GM23248 (cell line): Measurements from ENCODE around the gene RUNX1. TPM values are rescaled to one million over a fixed set of nuclear protein-coding genes. Genes with fewer than 3 reads are reported as not detected.

Experiments
- DNase-seq: peaks from one replicate; pipeline ENCODE4 v3.0.0-alpha.2; 2015
- H2AFZ ChIP-seq: fragments of 200-600 bp; sonication (generic); 2 replicates; pipeline ENCODE4 v1.6.1; 2016; ENCODE audit warnings: antibody characterized with exemption
- H3F3A ChIP-seq: fragments of 200-600 bp; sonication (generic); 2 replicates; pipeline ENCODE4 v1.6.1; 2016; ENCODE audit warnings: mild to moderate bottlenecking, antibody characterized with exemption, mixed run types; ENCODE audit not compliant: insufficient read depth
- H3K27ac ChIP-seq: fragments of 200-600 bp; sonication (generic); 2 replicates; pipeline ENCODE4 v1.5.1; 2016; ENCODE audit warnings: mild to moderate bottlenecking
- H3K27me3 ChIP-seq: fragments of 200-600 bp; sonication (generic); replicated peaks from 2 replicates; pipeline ENCODE4 v1.6.1; 2016; ENCODE audit warnings: mild to moderate bottlenecking; ENCODE audit not compliant: insufficient read depth
- H3K36me3 ChIP-seq: fragments of 200-600 bp; sonication (generic); 2 replicates; pipeline ENCODE4 v1.6.1; 2016; ENCODE audit warnings: low read depth, mild to moderate bottlenecking
- H3K4me1 ChIP-seq: fragments of 200-600 bp; sonication (generic); 2 replicates; pipeline ENCODE4 v1.6.1; 2016; ENCODE audit warnings: mild to moderate bottlenecking; ENCODE audit not compliant: insufficient read depth
- H3K4me2 ChIP-seq: fragments of 200-600 bp; sonication (generic); one replicate; pipeline ENCODE4 v1.6.1; 2016; ENCODE audit warnings: mild to moderate bottlenecking; ENCODE audit not compliant: unreplicated experiment
- H3K4me3 ChIP-seq: fragments of 200-600 bp; sonication (generic); 2 replicates; pipeline ENCODE4 v1.5.1; 2016; ENCODE audit warnings: mild to moderate bottlenecking
- H3K79me2 ChIP-seq: fragments of 200-600 bp; sonication (generic); 2 replicates; pipeline ENCODE4 v1.6.1; 2016; ENCODE audit warnings: mild to moderate bottlenecking; ENCODE audit not compliant: insufficient read depth
- H3K9ac ChIP-seq: fragments of 200-600 bp; sonication (generic); 2 replicates; pipeline ENCODE4 v1.6.1; 2016; ENCODE audit warnings: mild to moderate bottlenecking
- H3K9me2 ChIP-seq: fragments of 200-600 bp; sonication (generic); 2 replicates; pipeline ENCODE4 v1.6.1; 2016; ENCODE audit warnings: mixed run types, mild to moderate bottlenecking, moderate library complexity; ENCODE audit not compliant: insufficient read depth
- H3K9me3 ChIP-seq: fragments of 200-600 bp; sonication (generic); one replicate; pipeline ENCODE4 v1.6.1; 2017; ENCODE audit warnings: low read depth
- H4K20me1 ChIP-seq: fragments of 200-600 bp; sonication (generic); 2 replicates; pipeline ENCODE4 v1.6.0; 2016; ENCODE audit not compliant: insufficient read depth
- EZH2 ChIP-seq: fragments of 200-600 bp; sonication (generic); IDR thresholded peaks from 2 replicates; pipeline ENCODE4 v1.6.1; 2018; ENCODE audit warnings: antibody characterized with exemption, mild to moderate bottlenecking; ENCODE audit not compliant: insufficient read depth, poor library complexity, severe bottlenecking
- EZH2phosphoT487 ChIP-seq: fragments of 200-600 bp; sonication (generic); IDR thresholded peaks from 2 replicates; pipeline ENCODE4 v1.6.1; 2018; ENCODE audit warnings: antibody characterized with exemption, moderate library complexity, mild to moderate bottlenecking, low read depth; ENCODE audit not compliant: insufficient read depth
- WGBS, 2 experiments: methylation state at CpG; one replicate each; pipeline ENCODE4 v1.1.6; 2015 to 2017; ENCODE audit warnings: low lambda C conversion rate in 2 of 2, low coverage in 1 of 2; ENCODE audit errors: missing lambda C conversion rate in 2 of 2; 5-methylcytosine and 5-hydroxymethylcytosine counted together
- in situ Hi-C: fragments of 300-500 bp; cut with MboI; formaldehyde crosslinking; loops from 2 replicates; pipeline ENCODE4 v1.15.0; 2020
- polyA plus RNA-seq: library from polyadenylated mRNA; unstranded; fragments of >200 nt; fragmentation: Nextera tagmentation; extraction: Ambion mirVana; gene quantifications from 2 replicates; pipeline ENCODE4 v1.2.1, GENCODE V29; 2016
- total RNA-seq: library from RNA; depleted of rRNA; stranded (reverse); fragments of >200 nt; shearing (Covaris generic); gene quantifications from 2 replicates; pipeline ENCODE4 v1.2.3, GENCODE V29; 2014

Gene RUNX1
- total and polyA plus RNA-seq, 2 experiments from 2014 or later, result 21.3 to 32.6 TPM

- Histone ChIP-seq H3K9me2 (no peaks in the 10 kb centered on the region), H3F3A (peaks cover 43% of the 10 kb centered on the region), H2AFZ (no peak overlapping the region), H3K9ac (peak overlapping the region; percentile 100), H3K4me3 (peak overlapping the region; percentile 97), H3K4me2 (peak overlapping the region; percentile 91), H3K79me2 (peaks cover 60% of the 10 kb centered on the region), H3K27ac (peak overlapping the region; percentile 99), H3K9me3 (no peaks in the 10 kb centered on the region), H3K27me3 (no peaks in the 10 kb centered on the region), H3K4me1 (peaks cover 23% of the 10 kb centered on the region), H4K20me1 (no peaks in the 10 kb centered on the region), H3K36me3 (peaks cover 28% of the 10 kb centered on the region)
- 1% methylated on average over 39 to 40 of the region's 40 CpGs for WGBS, 2 experiments
- TF ChIP-seq EZH2phosphoT487 (0 out of 2 replicates have a peak, but pooled peaks have one; percentile 41), EZH2 (no peak)
- peak; percentile 99 for DNase-seq
- in situ Hi-C loops, result loop anchor here (10.0 to 25.0 kb wide), 5 partner anchors 324 to 1049 kb away; no protein-coding TSS in a partner anchor
These were observed 161.2 kb downstream of the RUNX1 start for GRCh38 chr21:34887725-34888568.

GRCh38 chr21:34887105-34887442 lies 162.0 kb downstream of the RUNX1 start:
- TF ChIP-seq EZH2 (no peak), EZH2phosphoT487 (no peak)
- peaks cover 52% of the 10 kb centered on the region for H3F3A ChIP-seq
- H4K20me1 ChIP-seq, result no peaks in the 10 kb centered on the region
- H3K4me2 ChIP-seq, result peak overlapping the region; percentile 91
- no peak overlapping the region for H2AFZ ChIP-seq
- peaks cover 69% of the 10 kb centered on the region for H3K79me2 ChIP-seq
- H3K9ac ChIP-seq, result peak overlapping the region; percentile 100
- peaks cover 34% of the 10 kb centered on the region for H3K36me3 ChIP-seq
- WGBS, 2 experiments, result 0 to 1% methylated on average over 14 to 15 of the region's 15 CpGs
- H3K27ac ChIP-seq, result peak overlapping the region; percentile 99
- no peaks in the 10 kb centered on the region for H3K9me3 ChIP-seq
- peaks cover 28% of the 10 kb centered on the region for H3K4me1 ChIP-seq
- H3K9me2 ChIP-seq, result no peaks in the 10 kb centered on the region
- in situ Hi-C loops, result loop anchor here (10.0 to 25.0 kb wide), 5 partner anchors 325 to 1050 kb away; no protein-coding TSS in a partner anchor
- H3K27me3 ChIP-seq, result no peaks in the 10 kb centered on the region
- peak overlapping the region; percentile 97 for H3K4me3 ChIP-seq
- DNase-seq, result no peak

- H2AFZ ChIP-seq, result no peak overlapping the region
- no peaks in the 10 kb centered on the region for H3K27me3 ChIP-seq
- 0 to 1% methylated on average over 51 to 55 of the region's 56 CpGs for WGBS, 2 experiments
- peaks cover 54% of the 10 kb centered on the region for H3F3A ChIP-seq
- peaks cover 26% of the 10 kb centered on the region for H3K4me1 ChIP-seq
- peak overlapping the region; percentile 97 for H3K4me3 ChIP-seq
- H3K9me3 ChIP-seq, result no peaks in the 10 kb centered on the region
- TF ChIP-seq EZH2phosphoT487, result no peak
- TF ChIP-seq EZH2, result no peak
- H3K36me3 ChIP-seq, result peaks cover 34% of the 10 kb centered on the region
- H3K27ac ChIP-seq, result peak overlapping the region; percentile 99
- in situ Hi-C loops, result loop anchor here (10.0 to 25.0 kb wide), 5 partner anchors 326 to 1051 kb away; no protein-coding TSS in a partner anchor
- H3K79me2 ChIP-seq, result peaks cover 75% of the 10 kb centered on the region
- no peaks in the 10 kb centered on the region for H4K20me1 ChIP-seq
- H3K9me2 ChIP-seq, result no peaks in the 10 kb centered on the region
- H3K9ac ChIP-seq, result peak overlapping the region; percentile 100
- peak overlapping the region; percentile 99 for H3K4me2 ChIP-seq
- DNase-seq, result peak; percentile 50
These were observed 162.6 kb downstream of the RUNX1 start for GRCh38 chr21:34886240-34887104.

GRCh38 chr21:34885626-34886239 lies 163.4 kb downstream of the RUNX1 start:
- Histone ChIP-seq H3K9ac (peak overlapping the region; percentile 100), H3F3A (peaks cover 58% of the 10 kb centered on the region), H4K20me1 (no peaks in the 10 kb centered on the region), H3K27ac (peak overlapping the region; percentile 99), H3K4me2 (peak overlapping the region; percentile 99), H3K9me3 (no peaks in the 10 kb centered on the region), H3K27me3 (no peaks in the 10 kb centered on the region), H3K4me1 (peaks cover 30% of the 10 kb centered on the region), H3K36me3 (peaks cover 40% of the 10 kb centered on the region), H3K9me2 (no peaks in the 10 kb centered on the region), H3K79me2 (peaks cover 81% of the 10 kb centered on the region), H2AFZ (no peak overlapping the region), H3K4me3 (peak overlapping the region; percentile 97)
- peak; percentile 42 for DNase-seq
- in situ Hi-C loops, result loop anchor here (10.0 to 25.0 kb wide), 5 partner anchors 327 to 1052 kb away; no protein-coding TSS in a partner anchor
- TF ChIP-seq EZH2phosphoT487, result no peak
- TF ChIP-seq EZH2, result no peak
- WGBS, 2 experiments, result 2 to 4% methylated on average over 24 of the region's 24 CpGs
